HS-27A (cell line): ENCODE measurements around the gene CCL14.
"Not testable (repeated sequence)": the region's sequence is repeated elsewhere in the genome, so short reads cannot be mapped to it uniquely, and the experiment has no call there.

Experiments used
- DNase-seq: peaks from one replicate; pipeline ENCODE4 v3.0.0-alpha.2; 2012; ENCODE audit warnings: low read depth, missing footprints

The CCL14 gene

GRCh38 chr17:35942588-35943186 lies 43.8 kb downstream of the CCL14 start:
- DNase-seq, result no peak

DNA sequence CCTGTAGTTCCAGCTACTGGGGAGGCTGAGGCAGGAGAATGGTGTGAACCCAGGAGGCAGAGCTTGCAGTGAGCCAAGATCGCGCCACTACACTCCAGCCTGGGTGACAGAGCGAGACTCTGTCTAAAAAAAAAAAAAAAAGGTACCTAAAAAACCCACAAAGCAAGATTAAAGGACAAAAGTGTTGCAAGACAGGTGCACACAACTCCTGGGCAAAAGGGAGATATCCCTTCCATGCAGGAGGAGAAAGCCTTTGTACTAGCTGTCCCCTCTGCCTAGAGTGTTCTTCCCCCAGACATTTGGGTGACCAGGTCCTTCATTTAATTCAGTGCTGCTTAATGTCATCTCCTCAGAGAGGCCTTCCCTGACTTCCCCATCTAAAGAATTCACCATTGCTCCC lies 48.0 kb downstream of the CCL14 start:
- DNase-seq, result not testable (repeated sequence)

DNA sequence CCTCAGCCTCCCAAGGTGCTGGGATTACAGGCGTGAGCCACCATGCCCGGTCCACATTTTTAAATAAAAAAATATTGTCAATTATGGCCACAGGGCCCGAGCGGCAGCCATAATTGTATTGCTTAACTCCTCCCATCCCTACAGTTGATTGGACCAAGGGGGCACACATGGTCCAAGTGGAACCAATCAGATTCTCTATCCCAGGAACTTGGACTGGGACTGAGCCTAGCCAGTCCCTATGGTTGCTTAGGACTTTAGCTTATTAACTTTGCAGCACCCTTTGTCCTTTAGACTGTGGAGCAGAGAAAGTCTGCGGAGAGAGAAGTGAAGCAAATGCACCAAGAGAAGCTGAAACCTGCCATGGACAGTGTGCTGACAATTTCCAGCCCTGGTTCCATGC lies 50.5 kb downstream of the CCL14 start:
- no peak for DNase-seq

DNA sequence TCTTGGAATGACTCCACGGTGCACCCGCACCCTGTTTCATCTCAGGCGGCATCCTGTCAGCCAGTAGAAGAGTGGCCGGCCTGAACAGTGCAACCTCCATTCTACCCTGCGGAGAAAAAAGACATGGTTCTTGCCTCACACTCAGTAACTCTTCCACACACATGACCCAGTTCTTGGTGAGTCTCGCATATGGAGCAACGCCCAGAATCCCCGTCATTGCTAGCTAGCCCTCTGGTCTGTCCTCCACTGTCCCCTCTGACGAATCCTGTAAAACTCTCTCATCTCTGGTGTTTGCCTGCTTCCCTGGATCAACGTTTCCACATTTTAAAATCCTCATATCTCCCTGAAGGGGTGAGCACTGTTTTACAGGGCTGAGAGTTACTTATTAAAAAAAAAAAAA lies 51.8 kb downstream of the CCL14 start:
- no peak for DNase-seq
